Breast epithelium (tissue), 3 donors: ENCODE results near the gene SNX14.

Experiments
- POLR2A ChIP-seq: fragments of 450-650 bp; IDR thresholded peaks from one replicate; pipeline ENCODE4 v1.6.1; 2016; ENCODE audit warnings: antibody characterized with exemption, mild to moderate bottlenecking, moderate library complexity
- TF ChIP-seq, protein P1 (sequence below), 3 donors: fragments of 450-650 bp; IDR thresholded peaks; one replicate each; pipeline ENCODE4 v1.5.1; 2016 to 2017; ENCODE audit warnings: antibody characterized with exemption in 3 of 3, mild to moderate bottlenecking in 3 of 3, moderate library complexity in 3 of 3

DNA sequence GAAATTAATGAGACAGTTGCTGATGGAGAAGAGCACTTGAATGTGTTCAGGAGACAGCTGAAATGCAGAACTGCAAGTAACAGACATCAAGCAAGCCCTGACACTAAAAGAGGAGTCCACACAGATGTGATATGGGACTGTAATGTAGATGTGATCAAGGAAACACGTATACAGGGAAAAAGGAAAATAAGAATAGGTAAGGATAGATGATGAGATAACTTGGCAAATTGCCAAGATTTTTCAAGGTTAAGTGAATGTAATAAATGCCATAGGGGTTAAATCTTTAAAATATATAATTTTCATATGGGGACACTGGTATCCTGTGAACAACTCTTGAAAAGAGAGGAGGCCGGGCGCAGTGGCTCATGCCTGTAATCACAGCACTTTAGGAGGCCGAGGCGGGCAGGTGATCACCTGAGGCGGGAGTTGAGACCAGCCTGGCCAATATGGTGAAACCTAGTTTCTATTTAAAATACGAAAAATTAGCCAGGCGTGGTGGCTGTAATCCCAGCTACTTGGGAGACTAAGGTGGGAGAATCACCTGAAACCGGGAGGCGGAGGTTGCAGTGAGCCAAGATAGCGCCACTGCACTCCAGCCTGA, 7.2 kb upstream of the SNX14 start:
- TF ChIP-seq, protein P1, sequence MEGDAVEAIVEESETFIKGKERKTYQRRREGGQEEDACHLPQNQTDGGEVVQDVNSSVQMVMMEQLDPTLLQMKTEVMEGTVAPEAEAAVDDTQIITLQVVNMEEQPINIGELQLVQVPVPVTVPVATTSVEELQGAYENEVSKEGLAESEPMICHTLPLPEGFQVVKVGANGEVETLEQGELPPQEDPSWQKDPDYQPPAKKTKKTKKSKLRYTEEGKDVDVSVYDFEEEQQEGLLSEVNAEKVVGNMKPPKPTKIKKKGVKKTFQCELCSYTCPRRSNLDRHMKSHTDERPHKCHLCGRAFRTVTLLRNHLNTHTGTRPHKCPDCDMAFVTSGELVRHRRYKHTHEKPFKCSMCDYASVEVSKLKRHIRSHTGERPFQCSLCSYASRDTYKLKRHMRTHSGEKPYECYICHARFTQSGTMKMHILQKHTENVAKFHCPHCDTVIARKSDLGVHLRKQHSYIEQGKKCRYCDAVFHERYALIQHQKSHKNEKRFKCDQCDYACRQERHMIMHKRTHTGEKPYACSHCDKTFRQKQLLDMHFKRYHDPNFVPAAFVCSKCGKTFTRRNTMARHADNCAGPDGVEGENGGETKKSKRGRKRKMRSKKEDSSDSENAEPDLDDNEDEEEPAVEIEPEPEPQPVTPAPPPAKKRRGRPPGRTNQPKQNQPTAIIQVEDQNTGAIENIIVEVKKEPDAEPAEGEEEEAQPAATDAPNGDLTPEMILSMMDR (IDR thresholded peaks at IDR 0.05), result no peak
- TF ChIP-seq POLR2A, result no peak
